K562 (cell line): ENCODE results near the gene MKRN3.

Experiments
- AFF4 ChIP-seq: sonication (generic); formaldehyde crosslinking; IDR thresholded peaks from 2 replicates; pipeline ENCODE4 v1.8.0; 2023; ENCODE audit warnings: mild to moderate bottlenecking, missing genetic modification reagents
- ATF1 ChIP-seq, 2 experiments: fragments of 450-650 bp in 1 of 2; IDR thresholded peaks; 2 replicates each; pipeline ENCODE4 v1.6.1; 2016; ENCODE audit warnings: missing compliant biosample characterization in 1 of 2, missing genetic modification characterization in 1 of 2
- ETV6 ChIP-seq, 3 experiments: fragments of 150-350 bp in 1 of 3; sonication (generic) in 1 of 3; formaldehyde crosslinking in 1 of 3; IDR thresholded peaks; 2 replicates each; pipeline versions ENCODE4 v1.6.1 to v1.8.0; 2014 to 2022; ENCODE audit warnings: borderline replicate concordance in 2 of 3, low read depth in 2 of 3, antibody characterized with exemption in 1 of 3, low read length in 1 of 3, mild to moderate bottlenecking in 1 of 3, missing genetic modification reagents in 1 of 3
- GABPA ChIP-seq: fragments of 200-800 bp; sonication (Bioruptor generic); conservative IDR thresholded peaks from 2 replicates; pipeline ENCODE4 v1.6.1; 2016; ENCODE audit warnings: low read depth, missing genetic modification characterization, missing compliant biosample characterization
- HCFC1 ChIP-seq: IDR thresholded peaks from 2 replicates; pipeline ENCODE4 v1.6.1; 2012; ENCODE audit warnings: low read depth, low read length, improper control_type of control experiment
- MTF1 ChIP-seq: fragments of 250-450 bp; sonication (Bioruptor Pico); IDR thresholded peaks from 2 replicates; pipeline ENCODE4 v1.9.0; 2021; ENCODE audit warnings: moderate library complexity, mild to moderate bottlenecking, inconsistent platforms, borderline replicate concordance
- NR2F6 ChIP-seq: fragments of 450-650 bp; formaldehyde crosslinking; IDR thresholded peaks from 2 replicates; pipeline ENCODE4 v1.4.0; 2020; ENCODE audit warnings: mild to moderate bottlenecking
- TAF1 ChIP-seq: IDR thresholded peaks from 2 replicates; pipeline ENCODE4 v1.6.1; 2011; ENCODE audit warnings: mild to moderate bottlenecking, low read length, moderate library complexity; ENCODE audit not compliant: insufficient read depth, control insufficient read depth, severe bottlenecking; ENCODE audit errors: extremely low read depth

GRCh38 chr15:23572844-23573243 is 7.4 kb downstream of the MKRN3 start:
- TF ChIP-seq MTF1 (CRISPR knock-in tag) (no peak), ETV6 (IDR thresholded peaks at IDR 0.05; ENCODE audit: borderline replicate concordance in 1 of 2, low read depth in 2 of 2, low read length in 1 of 2) (no peak), ETV6 (CRISPR knock-in tag; IDR thresholded peaks at IDR 0.05; ENCODE audit: borderline replicate concordance) (no peak), TAF1 (no peak), AFF4 (no peak), NR2F6 (CRISPR knock-in tag) (no peak), GABPA (no peak), HCFC1 (no peak), ATF1 (CRISPR knock-in tag; IDR thresholded peaks at IDR 0.05) (no peak), ATF1 (tag; IDR thresholded peaks at IDR 0.05) (no peak)
